ENCODE measurements around the gene CFB. TPM values are rescaled to one million over a fixed set of nuclear protein-coding genes. Genes with fewer than 3 reads are reported as not detected.

Gene CFB
- total RNA-seq = 100 to 1,000 TPM in 1 of 3 donors, 10 to 100 TPM in 2; 34.5 to 178 (median 40.4) TPM
- long read RNA-seq, donor 1, transcript CFB-271 (18 exons, 2,862 nt) = major isoform, 62 of 73 reads
- long read RNA-seq, donor 1, partial matches to known transcripts = 6 of 73 reads
- long read RNA-seq, donor 1, other reads (novel, unspliced or antisense) = 5 of 73 reads
- long read RNA-seq, donor 2, transcript CFB-271 (18 exons, 2,862 nt) = major isoform, 181 of 201 reads
- long read RNA-seq, donor 2, partial matches to known transcripts = 11 of 201 reads
- long read RNA-seq, donor 2, other reads (novel, unspliced or antisense) = 9 of 201 reads

- peak; percentile 94 for ATAC-seq
- Histone ChIP-seq H3K4me1 (ENCODE audit: low read depth) (peaks cover 10% of the 10 kb centered on the region), H3K4me3 (no peak within 1 kb of the TSS), H3K9me3 (no peaks in the 10 kb centered on the region), H3K36me3 (ENCODE audit: low read depth) (no peaks in the 10 kb centered on the region)
- no peak for TF ChIP-seq CTCF (IDR thresholded peaks at IDR 0.05)
- intact Hi-C loops (cut with DNase I, micrococcal nuclease) = no loop called here
- DNase-seq = peak; percentile 84 to 90 (median 84)
Measured at GRCh38 chr6:31945507-31946369, at the start of gene CFB. Gene CFB (plus strand): TSS chr6:31946095. CDS start chr6:31946222, 127 bp downstream.

DNA sequence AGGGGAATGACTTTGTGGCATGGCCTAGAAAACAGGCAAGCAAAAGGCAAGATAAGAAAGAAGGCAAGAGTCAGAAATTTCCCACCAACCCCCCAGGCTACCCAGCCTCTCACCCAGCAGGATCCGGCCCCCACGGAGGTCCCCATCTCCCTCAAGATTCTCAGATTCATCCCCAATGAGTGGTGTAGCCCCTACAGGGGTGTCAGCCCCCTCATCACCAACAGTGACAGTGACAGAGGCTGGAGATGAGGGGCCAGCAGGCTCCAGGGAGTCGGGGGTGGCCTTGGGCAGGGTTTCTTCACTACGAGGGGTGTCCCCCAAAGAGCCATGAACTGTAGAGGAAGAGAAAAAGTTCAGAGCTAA is 49.4 kb upstream of the CFB start:
- peaks cover 3% of the 10 kb centered on the region for H3K36me3 ChIP-seq (ENCODE audit: low read depth)
- ATAC-seq = no peak
- H3K9me3 ChIP-seq = no peaks in the 10 kb centered on the region
- intact Hi-C loops (cut with DNase I, micrococcal nuclease) = no loop called here
- DNase-seq = no peak
- TF ChIP-seq CTCF (IDR thresholded peaks at IDR 0.05) = no peak
- peaks cover 21% of the 10 kb centered on the region for H3K4me1 ChIP-seq (ENCODE audit: low read depth)
- no peak overlapping the region for H3K4me3 ChIP-seq

GRCh38 chr6:31896856-31897611 is 48.9 kb upstream of the CFB start:
- H3K4me1 ChIP-seq (ENCODE audit: low read depth) = peaks cover 21% of the 10 kb centered on the region
- TF ChIP-seq CTCF (IDR thresholded peaks at IDR 0.05) = no peak
- intact Hi-C loops (cut with DNase I, micrococcal nuclease) = no loop called here
- no peaks in the 10 kb centered on the region for H3K9me3 ChIP-seq
- peak overlapping the region; percentile 84 for H3K4me3 ChIP-seq
- peak in 1 of 3 donors; percentile 51 for DNase-seq
- ATAC-seq = no peak
- H3K36me3 ChIP-seq (ENCODE audit: low read depth) = peaks cover 3% of the 10 kb centered on the region

DNA sequence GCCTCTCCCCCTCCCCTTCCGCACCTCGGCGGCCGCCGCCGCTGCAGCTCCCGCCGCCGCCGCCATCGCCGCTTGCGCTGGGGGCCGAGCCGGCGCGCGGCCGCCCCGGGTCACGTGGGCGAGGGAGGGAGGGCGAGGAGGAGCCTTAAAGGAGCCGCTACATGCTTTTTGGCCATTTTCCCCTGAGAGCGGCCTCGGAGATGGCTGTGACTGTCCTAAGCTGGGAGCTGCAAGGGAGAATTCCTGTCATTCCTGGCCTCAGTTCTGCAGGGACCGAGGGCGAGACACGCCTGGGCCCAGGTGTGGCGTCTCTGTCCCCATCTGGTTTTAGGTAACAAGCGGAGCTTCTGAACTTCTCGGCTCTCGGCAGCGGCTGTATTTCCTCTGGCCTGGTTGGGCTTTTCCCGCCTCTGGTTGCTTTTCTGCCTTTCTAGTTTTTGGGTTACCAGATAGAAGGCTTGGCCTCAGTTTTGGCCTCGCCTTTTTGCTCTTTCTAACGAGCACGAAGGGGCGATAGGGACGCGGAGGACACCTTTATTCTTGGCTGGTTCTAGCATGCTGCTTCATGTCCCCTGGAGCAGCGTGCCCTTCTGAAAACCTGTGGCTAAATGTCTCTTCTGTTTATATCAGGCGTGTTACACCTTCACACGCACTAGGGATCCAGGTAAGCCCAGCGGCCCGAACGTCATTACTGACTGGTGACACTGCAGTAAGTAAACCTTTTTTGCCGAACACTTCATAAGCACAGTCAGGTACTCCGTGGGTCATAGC is 48.1 kb upstream of the CFB start, which contains the start of gene EHMT2:
TSS of gene EHMT2 (minus strand) at position 87 of the 771 bp plus-strand sequence. CDS start at position 66, 21 bp downstream.
- Histone ChIP-seq H3K36me3 (ENCODE audit: low read depth) (peaks cover 3% of the 10 kb centered on the region), H3K4me3 (peak within 1 kb of the TSS; percentile 84), H3K9me3 (no peaks in the 10 kb centered on the region), H3K4me1 (ENCODE audit: low read depth) (peaks cover 27% of the 10 kb centered on the region)
- DNase-seq (peak; percentile 85 to 92 (median 91)), ATAC-seq (peak; percentile 79)
- intact Hi-C loops (cut with DNase I, micrococcal nuclease) = no loop called here
- no peak for TF ChIP-seq CTCF (IDR thresholded peaks at IDR 0.05)
